GM23338 (cell line): Measurements from ENCODE around the gene EPS8L2. TPM values are rescaled to one million over a fixed set of nuclear protein-coding genes. Genes with fewer than 3 reads are reported as not detected.

Experiments
- ATAC-seq: fragments of 200-7000 bp; cut with Tn5 transposase; 3 replicates; pipeline ENCODE4 v1.9.1; 2020
- DNase-seq: peaks from one replicate; pipeline ENCODE4 v3.0.0-alpha.2; 2015; ENCODE audit warnings: low spot score
- H2AFZ ChIP-seq: fragments of 200-600 bp; sonication (generic); 2 replicates; pipeline ENCODE4 v1.8.0; 2016; ENCODE audit warnings: antibody characterized with exemption, mild to moderate bottlenecking, moderate library complexity
- H3F3A ChIP-seq: fragments of 200-600 bp; sonication (generic); replicated peaks from 2 replicates; pipeline ENCODE4 v1.8.0; 2017; ENCODE audit warnings: antibody characterized with exemption, mixed run types, low read depth
- H3K27ac ChIP-seq: fragments of 200-600 bp; sonication (generic); 2 replicates; pipeline ENCODE4 v1.6.1; 2016; ENCODE audit warnings: low read depth
- H3K27me3 ChIP-seq: fragments of 200-600 bp; sonication (generic); 2 replicates; pipeline ENCODE4 v1.8.0; 2016; ENCODE audit warnings: mild to moderate bottlenecking, mixed run types, moderate library complexity; ENCODE audit not compliant: insufficient read depth
- H3K36me3 ChIP-seq: fragments of 200-600 bp; sonication (generic); 2 replicates; pipeline ENCODE4 v1.8.0; 2016; ENCODE audit warnings: mild to moderate bottlenecking; ENCODE audit not compliant: insufficient read depth
- H3K4me1 ChIP-seq: fragments of 200-600 bp; sonication (generic); 2 replicates; pipeline ENCODE4 v1.8.0; 2016; ENCODE audit warnings: mild to moderate bottlenecking, moderate library complexity; ENCODE audit not compliant: insufficient read depth
- H3K4me2 ChIP-seq: fragments of 200-600 bp; sonication (generic); 2 replicates; pipeline ENCODE4 v1.7.1; 2017; ENCODE audit warnings: mixed run types
- H3K4me3 ChIP-seq: fragments of 200-600 bp; sonication (generic); 2 replicates; pipeline ENCODE4 v1.6.1; 2016; ENCODE audit warnings: mixed run types
- H3K79me2 ChIP-seq: fragments of 200-600 bp; sonication (generic); replicated peaks from 2 replicates; pipeline ENCODE4 v1.8.0; 2017; ENCODE audit warnings: mild to moderate bottlenecking; ENCODE audit not compliant: insufficient read depth
- H3K9me2 ChIP-seq: fragments of 200-600 bp; sonication (generic); 2 replicates; pipeline ENCODE4 v1.8.0; 2017; ENCODE audit not compliant: insufficient read depth
- H4K20me1 ChIP-seq: fragments of 200-600 bp; sonication (generic); replicated peaks from 2 replicates; pipeline ENCODE4 v1.8.0; 2017; ENCODE audit warnings: mild to moderate bottlenecking; ENCODE audit not compliant: insufficient read depth
- H3K27ac Mint-ChIP-seq: 2 replicates; pipeline ENCODE4 v1.8.0; 2020; ENCODE audit warnings: inconsistent platforms, mild to moderate bottlenecking, moderate library complexity, mixed read lengths
- H3K27me3 Mint-ChIP-seq: 3 replicates; pipeline ENCODE4 v1.8.0; 2022; ENCODE audit warnings: low read depth, mild to moderate bottlenecking, moderate library complexity, mixed read lengths, inconsistent platforms; ENCODE audit not compliant: insufficient read depth, poor library complexity
- H3K36me3 Mint-ChIP-seq: 3 replicates; pipeline ENCODE4 v1.8.0; 2021; ENCODE audit warnings: low read depth, mild to moderate bottlenecking, inconsistent platforms, moderate library complexity, mixed read lengths
- H3K4me1 Mint-ChIP-seq: 3 replicates; pipeline ENCODE4 v1.8.0; 2020; ENCODE audit warnings: mild to moderate bottlenecking, inconsistent platforms, mixed read lengths
- H3K4me3 Mint-ChIP-seq: 3 replicates; pipeline ENCODE4 v1.8.0; 2021; ENCODE audit warnings: moderate library complexity, mild to moderate bottlenecking, inconsistent platforms, mixed read lengths
- H3K9me3 Mint-ChIP-seq: 3 replicates; pipeline ENCODE4 v1.8.0; 2020; ENCODE audit warnings: moderate library complexity, mild to moderate bottlenecking, inconsistent platforms, mixed read lengths
- CREB1 ChIP-seq: fragments of 250-450 bp; sonication (Bioruptor Pico); IDR thresholded peaks from 2 replicates; pipeline ENCODE4 v1.5.0; 2020; ENCODE audit warnings: low read depth, mild to moderate bottlenecking, moderate library complexity
- EZH2 ChIP-seq: fragments of 200-600 bp; sonication (generic); IDR thresholded peaks from one replicate; pipeline ENCODE4 v1.8.0; 2017; ENCODE audit warnings: antibody characterized with exemption, mild to moderate bottlenecking, low read depth; ENCODE audit not compliant: unreplicated experiment
- EZH2phosphoT487 ChIP-seq: fragments of 200-600 bp; sonication (generic); IDR thresholded peaks from one replicate; pipeline ENCODE4 v1.8.1; 2018; ENCODE audit warnings: antibody characterized with exemption; ENCODE audit not compliant: unreplicated experiment
- JUNB ChIP-seq: IDR thresholded peaks from one replicate; pipeline ENCODE4 v1.6.1; 2016; ENCODE audit warnings: antibody characterized with exemption; ENCODE audit not compliant: unreplicated experiment
- POLR2AphosphoS5 ChIP-seq: IDR thresholded peaks from 2 replicates; pipeline ENCODE4 v1.6.1; 2016; ENCODE audit warnings: antibody characterized with exemption, low read depth
- STAT1 ChIP-seq: IDR thresholded peaks from one replicate; pipeline ENCODE4 v1.6.1; 2016; ENCODE audit warnings: antibody characterized with exemption; ENCODE audit not compliant: unreplicated experiment
- ZNF114 ChIP-seq: fragments of 250-450 bp; sonication (Bioruptor Pico); IDR thresholded peaks from 2 replicates; pipeline ENCODE4 v1.5.0; 2020; ENCODE audit warnings: mild to moderate bottlenecking, moderate library complexity
- ZNF331 ChIP-seq: fragments of 250-450 bp; sonication (Bioruptor Pico); IDR thresholded peaks from 2 replicates; pipeline ENCODE4 v1.5.0; 2020; ENCODE audit warnings: low read depth, mild to moderate bottlenecking, moderate library complexity
- polyA plus RNA-seq: library from polyadenylated mRNA; unstranded; fragments of >200 nt; fragmentation: Nextera tagmentation; extraction: Ambion mirVana; gene quantifications from 2 replicates; pipeline ENCODE4 v1.2.1, GENCODE V29; 2016
- total RNA-seq: library from RNA; depleted of rRNA; stranded (reverse); fragments of >200 nt; shearing (Covaris generic); gene quantifications from 2 replicates; pipeline ENCODE4 v1.2.3, GENCODE V29; 2014
- TF ChIP-seq, protein P1 (sequence below), 2 experiments: fragments of 200-600 bp in 1 of 2; sonication (generic) in 1 of 2; conservative IDR thresholded peaks; 2 replicates each; pipeline versions ENCODE4 v1.5.1 to v1.6.1; 2016 to 2017; ENCODE audit warnings: antibody characterized with exemption in 2 of 2, low read depth in 2 of 2, mild to moderate bottlenecking in 2 of 2, moderate library complexity in 1 of 2
- TF ChIP-seq, protein P2 (sequence below): fragments of 250-450 bp; sonication (Bioruptor Pico); IDR thresholded peaks from 2 replicates; pipeline ENCODE4 v1.5.0; 2020; ENCODE audit warnings: mild to moderate bottlenecking, moderate library complexity
- TF ChIP-seq, protein P3 (sequence below): IDR thresholded peaks from 2 replicates; pipeline ENCODE4 v1.6.1; 2016; ENCODE audit warnings: antibody characterized with exemption
- TF ChIP-seq, protein P4 (sequence below): IDR thresholded peaks from one replicate; pipeline ENCODE4 v1.6.1; 2018; ENCODE audit warnings: antibody characterized with exemption; ENCODE audit not compliant: unreplicated experiment

The EPS8L2 gene
- total and polyA plus RNA-seq, 2 experiments from 2014 or later: 38.7 to 59.4 TPM

DNA sequence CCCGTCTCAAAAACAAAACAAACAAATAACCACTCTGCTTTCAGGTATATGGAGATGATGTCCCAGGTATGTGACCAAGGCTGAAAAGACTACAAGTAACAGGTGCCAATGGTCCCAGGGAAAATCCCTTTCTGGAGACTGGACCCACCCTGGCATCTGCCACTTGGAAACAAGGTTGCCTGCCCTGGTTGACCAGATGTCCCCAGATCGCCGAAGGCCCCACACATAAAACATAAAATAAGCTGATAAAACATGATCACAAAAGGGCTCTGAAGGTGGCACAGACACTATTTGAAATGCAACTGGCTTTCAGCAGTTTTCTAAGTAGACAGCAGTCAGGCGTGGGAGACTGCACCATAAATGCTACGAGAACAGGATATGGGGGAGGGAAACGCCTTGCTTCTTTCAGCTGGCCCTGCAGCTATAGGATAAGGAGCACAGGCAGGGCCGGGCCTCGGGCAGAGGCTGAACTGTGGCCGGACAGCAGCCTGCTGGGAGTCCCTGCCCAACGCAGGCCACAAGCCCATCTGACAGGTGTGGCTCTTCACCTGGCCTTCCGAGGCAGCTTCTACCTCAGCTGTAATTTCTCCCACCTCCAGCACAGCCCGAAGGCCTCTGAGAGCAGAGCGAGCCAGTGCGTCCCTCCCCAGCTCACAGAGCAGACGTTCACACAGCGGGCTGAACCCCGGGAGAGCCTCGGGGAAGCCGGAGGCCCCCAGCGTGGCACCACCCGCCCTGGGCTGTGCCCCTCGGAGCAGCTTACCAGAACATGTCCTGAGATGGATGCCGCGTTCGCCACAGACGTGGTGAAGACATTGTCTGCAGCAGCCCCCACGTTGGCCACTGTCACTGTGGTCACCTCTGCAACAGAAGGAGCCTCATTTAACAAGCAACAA is 15.0 kb upstream of the EPS8L2 start:
- H3K9me3 Mint-ChIP-seq: peaks cover 4% of the 10 kb centered on the region; the same call in 2 of the 3 replicates
- H3K27me3 Mint-ChIP-seq: peaks cover 15% of the 10 kb centered on the region
- no peak overlapping the region; the same call in 2 of the 3 replicates for H3K4me3 Mint-ChIP-seq
- no peak for ATAC-seq
- Histone ChIP-seq H3F3A (peaks cover 18% of the 10 kb centered on the region), H3K27me3 (no peaks in the 10 kb centered on the region), H3K4me2 (no peak overlapping the region), H3K4me3 (no peak overlapping the region), H3K79me2 (peaks cover 43% of the 10 kb centered on the region), H3K4me1 (peaks cover 8% of the 10 kb centered on the region; the same call in 1 of the 2 replicates), H3K36me3 (no peaks in the 10 kb centered on the region; the same call in 1 of the 2 replicates), H4K20me1 (peaks cover 4% of the 10 kb centered on the region; the same call in 1 of the 2 replicates), H3K27ac (0 out of 2 replicates have a peak overlapping the region, but pooled peaks have one; percentile 26), H3K9me2 (no peaks in the 10 kb centered on the region), H2AFZ (no peak overlapping the region)
- no peak for DNase-seq
- no peak for TF ChIP-seq EZH2phosphoT487
- TF ChIP-seq, protein P1, sequence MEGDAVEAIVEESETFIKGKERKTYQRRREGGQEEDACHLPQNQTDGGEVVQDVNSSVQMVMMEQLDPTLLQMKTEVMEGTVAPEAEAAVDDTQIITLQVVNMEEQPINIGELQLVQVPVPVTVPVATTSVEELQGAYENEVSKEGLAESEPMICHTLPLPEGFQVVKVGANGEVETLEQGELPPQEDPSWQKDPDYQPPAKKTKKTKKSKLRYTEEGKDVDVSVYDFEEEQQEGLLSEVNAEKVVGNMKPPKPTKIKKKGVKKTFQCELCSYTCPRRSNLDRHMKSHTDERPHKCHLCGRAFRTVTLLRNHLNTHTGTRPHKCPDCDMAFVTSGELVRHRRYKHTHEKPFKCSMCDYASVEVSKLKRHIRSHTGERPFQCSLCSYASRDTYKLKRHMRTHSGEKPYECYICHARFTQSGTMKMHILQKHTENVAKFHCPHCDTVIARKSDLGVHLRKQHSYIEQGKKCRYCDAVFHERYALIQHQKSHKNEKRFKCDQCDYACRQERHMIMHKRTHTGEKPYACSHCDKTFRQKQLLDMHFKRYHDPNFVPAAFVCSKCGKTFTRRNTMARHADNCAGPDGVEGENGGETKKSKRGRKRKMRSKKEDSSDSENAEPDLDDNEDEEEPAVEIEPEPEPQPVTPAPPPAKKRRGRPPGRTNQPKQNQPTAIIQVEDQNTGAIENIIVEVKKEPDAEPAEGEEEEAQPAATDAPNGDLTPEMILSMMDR (conservative IDR thresholded peaks at IDR 0.05; ENCODE audit: low read depth in 2 of 2): no peak
- TF ChIP-seq JUNB: no peak
- TF ChIP-seq ZNF114: no peak
- TF ChIP-seq, protein P2, sequence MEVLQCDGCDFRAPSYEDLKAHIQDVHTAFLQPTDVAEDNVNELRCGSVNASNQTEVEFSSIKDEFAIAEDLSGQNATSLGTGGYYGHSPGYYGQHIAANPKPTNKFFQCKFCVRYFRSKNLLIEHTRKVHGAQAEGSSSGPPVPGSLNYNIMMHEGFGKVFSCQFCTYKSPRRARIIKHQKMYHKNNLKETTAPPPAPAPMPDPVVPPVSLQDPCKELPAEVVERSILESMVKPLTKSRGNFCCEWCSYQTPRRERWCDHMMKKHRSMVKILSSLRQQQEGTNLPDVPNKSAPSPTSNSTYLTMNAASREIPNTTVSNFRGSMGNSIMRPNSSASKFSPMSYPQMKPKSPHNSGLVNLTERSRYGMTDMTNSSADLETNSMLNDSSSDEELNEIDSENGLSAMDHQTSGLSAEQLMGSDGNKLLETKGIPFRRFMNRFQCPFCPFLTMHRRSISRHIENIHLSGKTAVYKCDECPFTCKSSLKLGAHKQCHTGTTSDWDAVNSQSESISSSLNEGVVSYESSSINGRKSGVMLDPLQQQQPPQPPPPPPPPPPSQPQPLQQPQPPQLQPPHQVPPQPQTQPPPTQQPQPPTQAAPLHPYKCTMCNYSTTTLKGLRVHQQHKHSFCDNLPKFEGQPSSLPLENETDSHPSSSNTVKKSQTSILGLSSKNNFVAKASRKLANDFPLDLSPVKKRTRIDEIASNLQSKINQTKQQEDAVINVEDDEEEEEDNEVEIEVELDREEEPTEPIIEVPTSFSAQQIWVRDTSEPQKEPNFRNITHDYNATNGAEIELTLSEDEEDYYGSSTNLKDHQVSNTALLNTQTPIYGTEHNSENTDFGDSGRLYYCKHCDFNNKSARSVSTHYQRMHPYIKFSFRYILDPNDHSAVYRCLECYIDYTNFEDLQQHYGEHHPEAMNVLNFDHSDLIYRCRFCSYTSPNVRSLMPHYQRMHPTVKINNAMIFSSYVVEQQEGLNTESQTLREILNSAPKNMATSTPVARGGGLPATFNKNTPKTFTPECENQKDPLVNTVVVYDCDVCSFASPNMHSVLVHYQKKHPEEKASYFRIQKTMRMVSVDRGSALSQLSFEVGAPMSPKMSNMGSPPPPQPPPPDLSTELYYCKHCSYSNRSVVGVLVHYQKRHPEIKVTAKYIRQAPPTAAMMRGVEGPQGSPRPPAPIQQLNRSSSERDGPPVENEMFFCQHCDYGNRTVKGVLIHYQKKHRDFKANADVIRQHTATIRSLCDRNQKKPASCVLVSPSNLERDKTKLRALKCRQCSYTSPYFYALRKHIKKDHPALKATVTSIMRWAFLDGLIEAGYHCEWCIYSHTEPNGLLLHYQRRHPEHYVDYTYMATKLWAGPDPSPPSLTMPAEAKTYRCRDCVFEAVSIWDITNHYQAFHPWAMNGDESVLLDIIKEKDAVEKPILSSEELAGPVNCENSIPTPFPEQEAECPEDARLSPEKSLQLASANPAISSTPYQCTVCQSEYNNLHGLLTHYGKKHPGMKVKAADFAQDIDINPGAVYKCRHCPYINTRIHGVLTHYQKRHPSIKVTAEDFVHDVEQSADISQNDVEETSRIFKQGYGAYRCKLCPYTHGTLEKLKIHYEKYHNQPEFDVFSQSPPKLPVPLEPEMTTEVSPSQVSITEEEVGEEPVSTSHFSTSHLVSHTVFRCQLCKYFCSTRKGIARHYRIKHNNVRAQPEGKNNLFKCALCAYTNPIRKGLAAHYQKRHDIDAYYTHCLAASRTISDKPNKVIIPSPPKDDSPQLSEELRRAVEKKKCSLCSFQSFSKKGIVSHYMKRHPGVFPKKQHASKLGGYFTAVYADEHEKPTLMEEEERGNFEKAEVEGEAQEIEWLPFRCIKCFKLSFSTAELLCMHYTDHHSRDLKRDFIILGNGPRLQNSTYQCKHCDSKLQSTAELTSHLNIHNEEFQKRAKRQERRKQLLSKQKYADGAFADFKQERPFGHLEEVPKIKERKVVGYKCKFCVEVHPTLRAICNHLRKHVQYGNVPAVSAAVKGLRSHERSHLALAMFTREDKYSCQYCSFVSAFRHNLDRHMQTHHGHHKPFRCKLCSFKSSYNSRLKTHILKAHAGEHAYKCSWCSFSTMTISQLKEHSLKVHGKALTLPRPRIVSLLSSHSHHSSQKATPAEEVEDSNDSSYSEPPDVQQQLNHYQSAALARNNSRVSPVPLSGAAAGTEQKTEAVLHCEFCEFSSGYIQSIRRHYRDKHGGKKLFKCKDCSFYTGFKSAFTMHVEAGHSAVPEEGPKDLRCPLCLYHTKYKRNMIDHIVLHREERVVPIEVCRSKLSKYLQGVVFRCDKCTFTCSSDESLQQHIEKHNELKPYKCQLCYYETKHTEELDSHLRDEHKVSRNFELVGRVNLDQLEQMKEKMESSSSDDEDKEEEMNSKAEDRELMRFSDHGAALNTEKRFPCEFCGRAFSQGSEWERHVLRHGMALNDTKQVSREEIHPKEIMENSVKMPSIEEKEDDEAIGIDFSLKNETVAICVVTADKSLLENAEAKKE (CRISPR knock-in tag): no peak
- TF ChIP-seq STAT1: no peak
- TF ChIP-seq POLR2AphosphoS5: no peak
- TF ChIP-seq, protein P3, sequence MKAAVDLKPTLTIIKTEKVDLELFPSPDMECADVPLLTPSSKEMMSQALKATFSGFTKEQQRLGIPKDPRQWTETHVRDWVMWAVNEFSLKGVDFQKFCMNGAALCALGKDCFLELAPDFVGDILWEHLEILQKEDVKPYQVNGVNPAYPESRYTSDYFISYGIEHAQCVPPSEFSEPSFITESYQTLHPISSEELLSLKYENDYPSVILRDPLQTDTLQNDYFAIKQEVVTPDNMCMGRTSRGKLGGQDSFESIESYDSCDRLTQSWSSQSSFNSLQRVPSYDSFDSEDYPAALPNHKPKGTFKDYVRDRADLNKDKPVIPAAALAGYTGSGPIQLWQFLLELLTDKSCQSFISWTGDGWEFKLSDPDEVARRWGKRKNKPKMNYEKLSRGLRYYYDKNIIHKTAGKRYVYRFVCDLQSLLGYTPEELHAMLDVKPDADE: no peak
- no peak for TF ChIP-seq ZNF331
- TF ChIP-seq, protein P4, sequence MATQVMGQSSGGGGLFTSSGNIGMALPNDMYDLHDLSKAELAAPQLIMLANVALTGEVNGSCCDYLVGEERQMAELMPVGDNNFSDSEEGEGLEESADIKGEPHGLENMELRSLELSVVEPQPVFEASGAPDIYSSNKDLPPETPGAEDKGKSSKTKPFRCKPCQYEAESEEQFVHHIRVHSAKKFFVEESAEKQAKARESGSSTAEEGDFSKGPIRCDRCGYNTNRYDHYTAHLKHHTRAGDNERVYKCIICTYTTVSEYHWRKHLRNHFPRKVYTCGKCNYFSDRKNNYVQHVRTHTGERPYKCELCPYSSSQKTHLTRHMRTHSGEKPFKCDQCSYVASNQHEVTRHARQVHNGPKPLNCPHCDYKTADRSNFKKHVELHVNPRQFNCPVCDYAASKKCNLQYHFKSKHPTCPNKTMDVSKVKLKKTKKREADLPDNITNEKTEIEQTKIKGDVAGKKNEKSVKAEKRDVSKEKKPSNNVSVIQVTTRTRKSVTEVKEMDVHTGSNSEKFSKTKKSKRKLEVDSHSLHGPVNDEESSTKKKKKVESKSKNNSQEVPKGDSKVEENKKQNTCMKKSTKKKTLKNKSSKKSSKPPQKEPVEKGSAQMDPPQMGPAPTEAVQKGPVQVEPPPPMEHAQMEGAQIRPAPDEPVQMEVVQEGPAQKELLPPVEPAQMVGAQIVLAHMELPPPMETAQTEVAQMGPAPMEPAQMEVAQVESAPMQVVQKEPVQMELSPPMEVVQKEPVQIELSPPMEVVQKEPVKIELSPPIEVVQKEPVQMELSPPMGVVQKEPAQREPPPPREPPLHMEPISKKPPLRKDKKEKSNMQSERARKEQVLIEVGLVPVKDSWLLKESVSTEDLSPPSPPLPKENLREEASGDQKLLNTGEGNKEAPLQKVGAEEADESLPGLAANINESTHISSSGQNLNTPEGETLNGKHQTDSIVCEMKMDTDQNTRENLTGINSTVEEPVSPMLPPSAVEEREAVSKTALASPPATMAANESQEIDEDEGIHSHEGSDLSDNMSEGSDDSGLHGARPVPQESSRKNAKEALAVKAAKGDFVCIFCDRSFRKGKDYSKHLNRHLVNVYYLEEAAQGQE: no peak
- TF ChIP-seq EZH2: no peak
- TF ChIP-seq CREB1 (CRISPR knock-in tag): no peak
- no peak overlapping the region for H3K27ac Mint-ChIP-seq
- H3K36me3 Mint-ChIP-seq: peaks cover 49% of the 10 kb centered on the region
- H3K4me1 Mint-ChIP-seq: peaks cover 21% of the 10 kb centered on the region
